Stimulated activated CD8-positive, alpha-beta memory T cell treated with anti-CD3 and anti-CD28 coated beads, Interleukin-4, amount 100 ng/mL, for 48 hours (primary cell): ENCODE data around the gene EMID1.
"Not testable (repeated sequence)": the region's sequence is repeated elsewhere in the genome, so short reads cannot be mapped to it uniquely, and the experiment has no call there.

Source experiments
- DNase-seq: peaks from one replicate; pipeline ENCODE4 v3.0.0-alpha.2; 2020

Gene EMID1

GRCh38 chr22:29211466-29211865, 5.8 kb downstream of the EMID1 start:
- DNase-seq: no peak

- DNase-seq: no peak
Observed at GRCh38 chr22:29212743-29213142, 7.0 kb downstream of the EMID1 start.

- no peak for DNase-seq
Observed at GRCh38 chr22:29213493-29213892, 7.8 kb downstream of the EMID1 start.

- DNase-seq: no peak
Observed at GRCh38 chr22:29214232-29214631, 8.5 kb downstream of the EMID1 start.

GRCh38 chr22:29215012-29215860, 9.5 kb downstream of the EMID1 start:
- DNase-seq: no peak

GRCh38 chr22:29216011-29216872, 10.5 kb downstream of the EMID1 start:
- DNase-seq: no peak

GRCh38 chr22:29216873-29217666, 11.4 kb downstream of the EMID1 start:
- no peak for DNase-seq

- DNase-seq: no peak
Observed at GRCh38 chr22:29217827-29218757, 12.4 kb downstream of the EMID1 start.

GRCh38 chr22:29218758-29219408, 13.2 kb downstream of the EMID1 start:
- no peak for DNase-seq

- not testable (repeated sequence) for DNase-seq
Observed at GRCh38 chr22:29219409-29219782, 13.7 kb downstream of the EMID1 start.

GRCh38 chr22:29219881-29220670, 14.4 kb downstream of the EMID1 start:
- DNase-seq: no peak

- DNase-seq: no peak
Observed at GRCh38 chr22:29224121-29224858, 18.6 kb downstream of the EMID1 start.

GRCh38 chr22:29224859-29225410, 19.2 kb downstream of the EMID1 start:
- no peak for DNase-seq

- DNase-seq: no peak
Observed at GRCh38 chr22:29225422-29226090, 19.9 kb downstream of the EMID1 start.

GRCh38 chr22:29226351-29226981, 20.8 kb downstream of the EMID1 start:
- DNase-seq: no peak

GRCh38 chr22:29230972-29231875, 25.5 kb downstream of the EMID1 start:
- DNase-seq: no peak
